NCI-H2171 treated with DMSO at 0.1 percent for 48 hours (cell line): Measurements from ENCODE around the gene NFATC4.
"Not testable (repeated sequence)": the region's sequence is repeated elsewhere in the genome, so short reads cannot be mapped to it uniquely, and the experiment has no call there.

Experiments used
- DNase-seq: peaks from one replicate; lab custom pipeline; 2025; lab: John Stamatoyannopoulos, UW

NFATC4 gene

GRCh38 chr14:24339284-24340151, 28.5 kb upstream of the NFATC4 start, which contains the start of gene RIPK3:
TSS of gene RIPK3 (minus strand) at chr14:24339991. CDS start at chr14:24339826, 165 bp downstream.
- no peak for DNase-seq

- DNase-seq = no peak
These were observed 27.4 kb upstream of the NFATC4 start for GRCh38 chr14:24340606-24341005.

GRCh38 chr14:24342889-24343288, 25.1 kb upstream of the NFATC4 start:
- no peak for DNase-seq

- DNase-seq = no peak
These were observed 24.0 kb upstream of the NFATC4 start for GRCh38 chr14:24343795-24344660.

- DNase-seq = no peak
These were observed 20.9 kb upstream of the NFATC4 start for GRCh38 chr14:24347134-24347533.

- no peak for DNase-seq
These were observed 19.8 kb upstream of the NFATC4 start for GRCh38 chr14:24348186-24348585.

- DNase-seq = no peak
These were observed 18.2 kb upstream of the NFATC4 start for GRCh38 chr14:24349742-24350141.

- peak; percentile 29 for DNase-seq
These were observed 16.5 kb upstream of the NFATC4 start for GRCh38 chr14:24351517-24351916.

- DNase-seq = no peak
These were observed 14.2 kb upstream of the NFATC4 start for GRCh38 chr14:24353559-24354481.

- not testable (repeated sequence) for DNase-seq
These were observed 13.5 kb upstream of the NFATC4 start for GRCh38 chr14:24354482-24354825.

GRCh38 chr14:24355009-24355408, 13.0 kb upstream of the NFATC4 start:
- DNase-seq = no peak

GRCh38 chr14:24356208-24356607, 11.8 kb upstream of the NFATC4 start:
- no peak for DNase-seq

- no peak for DNase-seq
These were observed 7.7 kb upstream of the NFATC4 start for GRCh38 chr14:24360281-24360680.

- no peak for DNase-seq
These were observed 6.7 kb upstream of the NFATC4 start for GRCh38 chr14:24361326-24361725.

- DNase-seq = no peak
These were observed 5.6 kb upstream of the NFATC4 start for GRCh38 chr14:24362241-24362960.

GRCh38 chr14:24363401-24363800, 4.6 kb upstream of the NFATC4 start:
- no peak for DNase-seq

GRCh38 chr14:24364841-24365240, 3.1 kb upstream of the NFATC4 start:
- no peak for DNase-seq

- DNase-seq = peak; percentile 94
These were observed 2.2 kb upstream of the NFATC4 start for GRCh38 chr14:24365600-24366412.

GRCh38 chr14:24366413-24366720, 1.6 kb upstream of the NFATC4 start:
- no peak for DNase-seq

- peak; percentile 99 for DNase-seq
These were observed 1.1 kb upstream of the NFATC4 start for GRCh38 chr14:24366721-24367513.
